MM.1S (cell line): Measurements from ENCODE around the gene WNT9B.

Experiments
- DNase-seq: peaks from one replicate; pipeline ENCODE4 v3.0.0-alpha.2; 2015
- H2AFZ ChIP-seq: fragments of 300-600 bp; sonication (generic); 2 replicates; pipeline ENCODE4 v1.6.0; 2016; ENCODE audit warnings: antibody characterized with exemption, low read length
- H3F3A ChIP-seq: fragments of 300-600 bp; sonication (generic); 2 replicates; pipeline ENCODE4 v1.6.1; 2016; ENCODE audit warnings: mild to moderate bottlenecking, antibody characterized with exemption, low read length, moderate library complexity, mixed read lengths; ENCODE audit not compliant: insufficient read depth
- H3K27ac ChIP-seq: fragments of 300-600 bp; sonication (generic); 2 replicates; pipeline ENCODE4 v1.5.1; 2016; ENCODE audit warnings: mild to moderate bottlenecking, low read length
- H3K27me3 ChIP-seq: fragments of 300-600 bp; sonication (generic); replicated peaks from 2 replicates; pipeline ENCODE4 v1.6.0; 2016; ENCODE audit warnings: low read length; ENCODE audit not compliant: insufficient read depth
- H3K36me3 ChIP-seq: fragments of 300-600 bp; sonication (generic); replicated peaks from 2 replicates; pipeline ENCODE4 v1.6.1; 2016; ENCODE audit warnings: mild to moderate bottlenecking, low read length, mixed read lengths; ENCODE audit not compliant: insufficient read depth
- H3K4me1 ChIP-seq: fragments of 300-600 bp; sonication (generic); 2 replicates; pipeline ENCODE4 v1.6.1; 2016; ENCODE audit warnings: low read length, mixed read lengths
- H3K4me2 ChIP-seq: fragments of 300-600 bp; sonication (generic); 2 replicates; pipeline ENCODE4 v1.6.0; 2016; ENCODE audit warnings: low read depth, low read length
- H3K4me3 ChIP-seq: fragments of 300-600 bp; sonication (generic); 2 replicates; pipeline ENCODE4 v1.5.1; 2016; ENCODE audit warnings: low read length, mixed read lengths
- H3K79me2 ChIP-seq: fragments of 300-600 bp; sonication (generic); 2 replicates; pipeline ENCODE4 v1.6.1; 2016; ENCODE audit warnings: mixed run types, low read length, mixed read lengths
- H3K9ac ChIP-seq: fragments of 300-600 bp; sonication (generic); 2 replicates; pipeline ENCODE4 v1.6.1; 2016; ENCODE audit warnings: low read length, mixed read lengths
- H3K9me2 ChIP-seq: fragments of 300-600 bp; sonication (generic); replicated peaks from 2 replicates; pipeline ENCODE4 v1.6.1; 2016; ENCODE audit warnings: mild to moderate bottlenecking, low read length, mixed read lengths; ENCODE audit not compliant: insufficient read depth
- H3K9me3 ChIP-seq: fragments of 300-600 bp; sonication (generic); replicated peaks from 2 replicates; pipeline ENCODE4 v1.6.1; 2016; ENCODE audit warnings: mild to moderate bottlenecking, low read length, mixed read lengths; ENCODE audit not compliant: insufficient read depth
- H4K20me1 ChIP-seq: fragments of 300-600 bp; sonication (generic); 2 replicates; pipeline ENCODE4 v1.6.1; 2016; ENCODE audit warnings: mild to moderate bottlenecking, low read length, moderate library complexity, mixed read lengths; ENCODE audit not compliant: insufficient read depth
- EZH2 ChIP-seq: fragments of 300-600 bp; sonication (generic); optimal IDR thresholded peaks from 2 replicates; pipeline ENCODE3; 2017; ENCODE audit warnings: low read depth, mild to moderate bottlenecking, antibody characterized with exemption, low read length, mixed read lengths
- EZH2phosphoT487 ChIP-seq: fragments of 300-600 bp; sonication (generic); IDR thresholded peaks from 2 replicates; pipeline ENCODE4 v1.6.1; 2018; ENCODE audit warnings: antibody characterized with exemption, low read length
- TF ChIP-seq, protein P1 (sequence below): fragments of 300-600 bp; sonication (generic); IDR thresholded peaks from 2 replicates; pipeline ENCODE4 v1.5.1; 2016; ENCODE audit warnings: antibody characterized with exemption, low read length, mixed read lengths

WNT9B gene

GRCh38 chr17:46931596-46931995 lies 80.2 kb downstream of the WNT9B start:
- no peak for DNase-seq
- Histone ChIP-seq H3K4me1 (no peaks in the 10 kb centered on the region), H3K79me2 (peaks cover 35% of the 10 kb centered on the region)

DNA sequence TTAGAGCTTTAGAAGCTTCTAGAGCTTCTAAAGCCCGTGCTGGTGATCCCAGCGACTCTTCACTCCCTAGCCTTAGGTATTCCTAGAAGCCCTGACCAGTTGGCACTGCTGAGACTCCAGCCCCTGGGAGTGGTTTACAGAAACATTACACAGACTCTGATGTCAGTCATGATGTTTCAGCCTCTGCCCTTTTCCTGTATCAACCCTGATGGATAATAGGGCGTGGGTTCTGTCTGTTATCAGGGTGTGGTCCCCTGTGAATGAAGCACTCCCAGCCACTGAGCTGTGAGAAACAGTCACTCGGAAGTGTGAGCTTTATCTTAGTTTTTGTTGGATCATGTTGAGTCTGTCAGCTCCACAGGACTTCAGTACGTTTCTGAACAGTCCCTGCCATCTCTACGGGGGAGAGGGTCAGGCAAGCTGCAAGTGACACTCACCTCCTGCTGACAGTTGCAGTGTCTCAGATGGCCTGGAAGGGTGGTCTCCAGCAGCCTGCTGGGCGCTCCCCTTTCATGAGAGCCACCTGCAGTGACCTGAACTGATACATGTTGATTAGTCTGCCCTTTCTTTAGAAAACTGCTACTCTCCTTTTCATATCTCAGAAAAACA lies 84.4 kb downstream of the WNT9B start:
- DNase-seq = no peak
- H3K27ac ChIP-seq = no peak overlapping the region
- H3K4me1 ChIP-seq = no peaks in the 10 kb centered on the region
- H3K27me3 ChIP-seq = no peaks in the 10 kb centered on the region
- H3K36me3 ChIP-seq = peaks cover 14% of the 10 kb centered on the region; the same call in 1 of the 2 replicates
- H3K9me2 ChIP-seq = no peaks in the 10 kb centered on the region
- no peak overlapping the region for H3K4me2 ChIP-seq
- TF ChIP-seq, protein P1, sequence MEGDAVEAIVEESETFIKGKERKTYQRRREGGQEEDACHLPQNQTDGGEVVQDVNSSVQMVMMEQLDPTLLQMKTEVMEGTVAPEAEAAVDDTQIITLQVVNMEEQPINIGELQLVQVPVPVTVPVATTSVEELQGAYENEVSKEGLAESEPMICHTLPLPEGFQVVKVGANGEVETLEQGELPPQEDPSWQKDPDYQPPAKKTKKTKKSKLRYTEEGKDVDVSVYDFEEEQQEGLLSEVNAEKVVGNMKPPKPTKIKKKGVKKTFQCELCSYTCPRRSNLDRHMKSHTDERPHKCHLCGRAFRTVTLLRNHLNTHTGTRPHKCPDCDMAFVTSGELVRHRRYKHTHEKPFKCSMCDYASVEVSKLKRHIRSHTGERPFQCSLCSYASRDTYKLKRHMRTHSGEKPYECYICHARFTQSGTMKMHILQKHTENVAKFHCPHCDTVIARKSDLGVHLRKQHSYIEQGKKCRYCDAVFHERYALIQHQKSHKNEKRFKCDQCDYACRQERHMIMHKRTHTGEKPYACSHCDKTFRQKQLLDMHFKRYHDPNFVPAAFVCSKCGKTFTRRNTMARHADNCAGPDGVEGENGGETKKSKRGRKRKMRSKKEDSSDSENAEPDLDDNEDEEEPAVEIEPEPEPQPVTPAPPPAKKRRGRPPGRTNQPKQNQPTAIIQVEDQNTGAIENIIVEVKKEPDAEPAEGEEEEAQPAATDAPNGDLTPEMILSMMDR = no peak
- H3K79me2 ChIP-seq = no peaks in the 10 kb centered on the region
- no peak overlapping the region for H3K4me3 ChIP-seq
- H2AFZ ChIP-seq = no peak overlapping the region
- H3K9me3 ChIP-seq = no peaks in the 10 kb centered on the region
- H4K20me1 ChIP-seq = no peaks in the 10 kb centered on the region
- 0 out of 2 replicates have a peak, but pooled peaks cover 12% of the 10 kb centered on the region for H3F3A ChIP-seq
- no peak overlapping the region for H3K9ac ChIP-seq

More at GRCh38 chr17:46931596-46931995, 80.2 kb downstream of the WNT9B start:
- peaks cover 6% of the 10 kb centered on the region; the same call in 1 of the 2 replicates for H3F3A ChIP-seq
- H2AFZ ChIP-seq = no peak overlapping the region
- no peak overlapping the region for H3K4me2 ChIP-seq
- H3K4me3 ChIP-seq = no peak overlapping the region
- H3K9me3 ChIP-seq = no peaks in the 10 kb centered on the region
- H3K9ac ChIP-seq = no peak overlapping the region
- no peaks in the 10 kb centered on the region for H3K27me3 ChIP-seq
- peaks cover 8% of the 10 kb centered on the region; the same call in 1 of the 2 replicates for H4K20me1 ChIP-seq
- peaks cover 10% of the 10 kb centered on the region; the same call in 1 of the 2 replicates for H3K36me3 ChIP-seq
- TF ChIP-seq EZH2phosphoT487 (no peak), EZH2 (no peak)
- TF ChIP-seq, protein P1 = no peak
- no peak overlapping the region for H3K27ac ChIP-seq
- H3K9me2 ChIP-seq = no peaks in the 10 kb centered on the region
